ENCODE data around the gene RNF4.

- TF ChIP-seq CTCF (IDR thresholded peaks at IDR 0.05 in 8 of 11, conservative IDR thresholded peaks at IDR 0.05 in 3 of 11), result no peak
- TF ChIP-seq POLR2A (IDR thresholded peaks at IDR 0.05), result no peak
Observed at GRCh38 chr4:2501034-2501594, 32.2 kb downstream of the RNF4 start.

All from spleen (tissue), 7 donors.